ENCODE results near the gene ADAMTSL3. TPM values are rescaled to one million over a fixed set of nuclear protein-coding genes. Genes with fewer than 3 reads are reported as not detected.

The ADAMTSL3 gene
- total RNA-seq, 2 experiments from 2014 or later: not detected

DNA sequence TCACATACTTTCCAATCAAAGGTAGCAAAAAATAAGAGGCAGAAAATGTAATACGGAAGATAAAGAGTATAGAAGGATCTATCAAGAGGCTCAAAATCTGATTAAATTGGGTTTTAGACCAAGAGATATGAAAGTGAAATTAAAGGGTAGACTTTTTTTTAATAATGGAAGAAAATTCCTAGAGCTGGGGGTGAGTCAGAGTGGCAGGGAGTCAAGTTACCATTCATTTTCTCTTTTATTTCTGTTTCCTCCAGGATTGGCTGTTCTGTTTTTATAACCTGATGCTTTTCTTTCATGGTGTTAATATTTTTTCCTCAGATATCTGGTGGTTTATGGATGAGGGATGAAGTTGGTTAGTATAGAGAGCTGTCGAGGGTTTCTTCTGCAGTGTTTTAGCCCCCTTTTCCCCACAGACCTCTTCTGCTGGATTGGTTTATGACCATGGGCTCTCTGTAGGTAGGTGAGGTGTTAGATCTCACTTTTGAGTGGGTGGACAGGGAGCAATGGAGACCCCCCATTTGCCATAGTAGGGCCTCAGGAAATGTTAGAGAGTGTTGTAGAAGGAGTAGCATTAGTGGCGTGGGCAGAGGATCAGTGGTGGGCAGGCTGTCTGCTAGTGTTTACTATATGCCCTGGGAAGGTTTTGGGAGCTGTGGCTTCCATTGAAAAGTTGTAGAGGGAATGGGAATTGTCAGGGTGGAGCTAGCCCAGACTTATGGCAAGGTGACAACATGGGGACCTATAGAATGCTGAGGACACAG is 380.1 kb downstream of the ADAMTSL3 start:
- no peak overlapping the region for H3K4me3 ChIP-seq (ENCODE audit: low read length)
- no peak overlapping the region for H3K27ac Mint-ChIP-seq
- peaks cover 0 to 4% of the 10 kb centered on the region in 2 experiments for H3K9me3 ChIP-seq (ENCODE audit: control insufficient read depth in 1 of 2, insufficient read depth in 1 of 2, low read length in 2 of 2)
- H3K4me1 Mint-ChIP-seq (ENCODE audit: low read depth): no peaks in the 10 kb centered on the region
- ChIA-PET POLR2A (no interaction called here), CTCF (no interaction called here)
- intact Hi-C loops (cut with DNase I, micrococcal nuclease): no loop called here
- no peak for TF ChIP-seq CTCF (IDR thresholded peaks at IDR 0.05)
- H3K9me3 Mint-ChIP-seq: peaks cover 3% of the 10 kb centered on the region
- H3K27me3 ChIP-seq (ENCODE audit: control insufficient read depth in 1 of 2, insufficient read depth in 2 of 2, low read length in 2 of 2): peaks cover 0 to 4% of the 10 kb centered on the region in 2 experiments
- no peak for DNase-seq
- ATAC-seq (ENCODE audit: poor library complexity): no peak
- H3K4me3 Mint-ChIP-seq: no peak overlapping the region
- H3K36me3 Mint-ChIP-seq (ENCODE audit: low read depth): no peaks in the 10 kb centered on the region
- no peaks in the 10 kb centered on the region for H3K36me3 ChIP-seq (ENCODE audit: insufficient read depth, low read length)
- H3K4me1 ChIP-seq (ENCODE audit: insufficient read depth, low read length): no peaks in the 10 kb centered on the region
- H3K27me3 Mint-ChIP-seq: peaks cover 36% of the 10 kb centered on the region
- H3K27ac ChIP-seq (ENCODE audit: low read depth in 1 of 2, low read length in 2 of 2): no peak overlapping the region

DNA sequence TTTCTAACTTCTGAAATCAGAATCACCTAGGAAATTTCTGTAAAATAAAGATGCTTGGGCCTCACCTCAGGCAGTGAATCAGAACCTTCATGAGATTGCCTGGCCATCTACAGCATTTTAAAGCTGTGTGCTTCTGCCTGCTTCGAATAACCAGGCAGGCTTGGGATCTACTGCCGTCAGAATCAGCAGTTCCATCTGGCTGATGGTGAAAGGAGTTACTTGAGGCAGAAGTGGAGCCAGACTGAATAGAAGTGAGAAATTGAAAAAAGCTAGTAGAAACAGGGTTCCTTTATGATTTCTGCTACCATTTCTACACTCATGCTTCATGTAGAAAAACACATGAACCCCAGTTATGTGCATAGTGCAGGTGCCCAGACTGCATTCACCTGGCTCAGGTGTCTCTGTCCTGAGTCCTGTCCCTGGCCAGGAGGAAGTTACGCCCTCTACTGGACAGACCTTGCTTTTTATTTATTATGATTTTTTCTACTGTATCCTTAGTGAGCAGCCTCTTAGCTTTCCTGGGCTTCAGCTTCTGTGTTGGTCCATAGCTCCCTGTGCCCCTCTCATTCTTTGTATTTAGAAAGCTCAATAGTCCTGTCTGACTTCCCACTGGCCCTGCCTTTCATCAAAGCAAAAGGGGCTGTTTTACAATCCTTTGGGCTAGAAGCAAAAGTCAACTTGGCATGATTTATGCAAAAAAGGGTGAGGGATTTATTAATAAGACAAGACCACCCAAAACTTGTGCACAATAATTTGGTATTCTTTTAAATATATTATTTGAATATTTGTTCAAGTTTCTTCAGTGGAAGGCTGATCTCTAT is 380.9 kb downstream of the ADAMTSL3 start:
- intact Hi-C loops (cut with DNase I, micrococcal nuclease): no loop called here
- Histone ChIP-seq H3K4me3 (ENCODE audit: low read length) (no peak overlapping the region), H3K36me3 (ENCODE audit: insufficient read depth, low read length) (no peaks in the 10 kb centered on the region), H3K27me3 (ENCODE audit: control insufficient read depth in 1 of 2, insufficient read depth in 2 of 2, low read length in 2 of 2) (peaks cover 0 to 4% of the 10 kb centered on the region in 2 experiments), H3K9me3 (ENCODE audit: control insufficient read depth in 1 of 2, insufficient read depth in 1 of 2, low read length in 2 of 2) (peaks cover 0 to 1% of the 10 kb centered on the region in 2 experiments), H3K27ac (ENCODE audit: low read depth in 1 of 2, low read length in 2 of 2) (no peak overlapping the region), H3K4me1 (ENCODE audit: insufficient read depth, low read length) (no peaks in the 10 kb centered on the region)
- Mint-ChIP-seq H3K27me3 (peaks cover 37% of the 10 kb centered on the region), H3K4me3 (no peak overlapping the region), H3K9me3 (no peaks in the 10 kb centered on the region), H3K36me3 (ENCODE audit: low read depth) (no peaks in the 10 kb centered on the region), H3K27ac (no peak overlapping the region), H3K4me1 (ENCODE audit: low read depth) (no peaks in the 10 kb centered on the region)
- no peak for DNase-seq
- no peak for TF ChIP-seq CTCF (IDR thresholded peaks at IDR 0.05)
- ChIA-PET CTCF (no interaction called here), POLR2A (no interaction called here)
- no peak for ATAC-seq (ENCODE audit: poor library complexity)

GRCh38 chr15:84035399-84035766 is 381.5 kb downstream of the ADAMTSL3 start:
- POLR2A ChIA-PET: no interaction called here

More at GRCh38 chr15:84035399-84035766, 381.5 kb downstream of the ADAMTSL3 start:
- H3K4me3 Mint-ChIP-seq: no peak overlapping the region
- no peak for DNase-seq
- no peak for ATAC-seq (ENCODE audit: poor library complexity)
- no peaks in the 10 kb centered on the region for H3K4me1 Mint-ChIP-seq (ENCODE audit: low read depth)
- H3K27me3 ChIP-seq (ENCODE audit: control insufficient read depth in 1 of 2, insufficient read depth in 2 of 2, low read length in 2 of 2): peaks cover 0 to 4% of the 10 kb centered on the region in 2 experiments
- TF ChIP-seq CTCF (IDR thresholded peaks at IDR 0.05): no peak
- H3K27ac ChIP-seq (ENCODE audit: low read depth in 1 of 2, low read length in 2 of 2): no peak overlapping the region
- no peak overlapping the region for H3K27ac Mint-ChIP-seq
- H3K4me3 ChIP-seq (ENCODE audit: low read length): no peak overlapping the region
- CTCF ChIA-PET: no interaction called here
- no peaks in the 10 kb centered on the region for H3K36me3 Mint-ChIP-seq (ENCODE audit: low read depth)
- no peaks in the 10 kb centered on the region for H3K9me3 Mint-ChIP-seq
- H3K36me3 ChIP-seq (ENCODE audit: insufficient read depth, low read length): no peaks in the 10 kb centered on the region
- intact Hi-C loops (cut with DNase I, micrococcal nuclease): no loop called here
- H3K27me3 Mint-ChIP-seq: peaks cover 43% of the 10 kb centered on the region
- no peaks in the 10 kb centered on the region for H3K9me3 ChIP-seq (ENCODE audit: control insufficient read depth in 1 of 2, insufficient read depth in 1 of 2, low read length in 2 of 2)
- no peaks in the 10 kb centered on the region for H3K4me1 ChIP-seq (ENCODE audit: insufficient read depth, low read length)
